ENCODE results near the gene GADD45G.

- TF ChIP-seq GATA2 (IDR thresholded peaks at IDR 0.05; ENCODE audit: low read depth, low read length) (no peak), GATA3 (IDR thresholded peaks at IDR 0.05; ENCODE audit: low read depth, low read length) (no peak)
These were observed 10.9 kb upstream of the GADD45G start for GRCh38 chr9:89593727-89594427.
